ENCODE measurements around the gene KRT13.

KRT13 gene

GRCh38 chr17:41537614-41537954 is 32.2 kb upstream of the KRT13 start:
- DNase-seq (ENCODE audit: low read depth): no peak

- DNase-seq (ENCODE audit: low read depth): no peak
Measured at GRCh38 chr17:41536741-41537613, 31.6 kb upstream of the KRT13 start.

- no peak for DNase-seq (ENCODE audit: low read depth)
Measured at GRCh38 chr17:41535764-41536481, 30.5 kb upstream of the KRT13 start.

GRCh38 chr17:41534899-41535546 is 29.6 kb upstream of the KRT13 start:
- DNase-seq (ENCODE audit: low read depth): no peak

- DNase-seq (ENCODE audit: low read depth): no peak
Measured at GRCh38 chr17:41533613-41534012, 28.2 kb upstream of the KRT13 start.

GRCh38 chr17:41532947-41533570 is 27.6 kb upstream of the KRT13 start:
- DNase-seq (ENCODE audit: low read depth): no peak

- DNase-seq (ENCODE audit: low read depth): no peak
Measured at GRCh38 chr17:41531993-41532392, 26.6 kb upstream of the KRT13 start.

GRCh38 chr17:41530062-41531048 is 24.9 kb upstream of the KRT13 start:
- peak; percentile 76 for DNase-seq (ENCODE audit: low read depth)

- DNase-seq (ENCODE audit: low read depth): no peak
Measured at GRCh38 chr17:41529491-41529915, 24.1 kb upstream of the KRT13 start.

- DNase-seq (ENCODE audit: low read depth): no peak
Measured at GRCh38 chr17:41528959-41529353, 23.5 kb upstream of the KRT13 start.

GRCh38 chr17:41527063-41528023 is 21.9 kb upstream of the KRT13 start:
- DNase-seq (ENCODE audit: low read depth): no peak

- no peak for DNase-seq (ENCODE audit: low read depth)
Measured at GRCh38 chr17:41524261-41524660, 18.8 kb upstream of the KRT13 start.

- DNase-seq (ENCODE audit: low read depth): no peak
Measured at GRCh38 chr17:41523787-41524186, 18.4 kb upstream of the KRT13 start.

GRCh38 chr17:41523225-41523593 is 17.8 kb upstream of the KRT13 start:
- DNase-seq (ENCODE audit: low read depth): no peak

GRCh38 chr17:41522301-41523224 is 17.2 kb upstream of the KRT13 start:
- DNase-seq (ENCODE audit: low read depth): no peak

GRCh38 chr17:41521574-41522261 is 16.3 kb upstream of the KRT13 start:
- DNase-seq (ENCODE audit: low read depth): peak; percentile 52

GRCh38 chr17:41520821-41521521 is 15.6 kb upstream of the KRT13 start:
- no peak for DNase-seq (ENCODE audit: low read depth)

Data from stromal cell of bone marrow (primary cell).